K562 (cell line): ENCODE measurements around the gene ANO10. TPM values are rescaled to one million over a fixed set of nuclear protein-coding genes. Genes with fewer than 3 reads are reported as not detected.

Experiments used
- ATAC-seq: fragments of 200-7000 bp; cut with Tn5 transposase; 3 replicates; pipeline ENCODE4 v1.9.1; 2020; ENCODE audit warnings: moderate library complexity
- BruUV-seq: library from RNA; stranded (reverse); fragments of 400-500 nt; replicated peaks from 2 replicates; lab custom pipeline; 2021; lab: Mats Ljungman, UMichigan
- CTCF ChIA-PET: fragments of 300-600 bp; formaldehyde crosslinking; extraction: SDS; loops from one replicate; lab custom pipeline; 2021; ENCODE audit warnings: low intra/inter-chr PET ratio; lab: Yijun Ruan, JAX
- POLR2A ChIA-PET: fragments of 300-600, 350-650 bp; sonication (Branson Sonifier 250); formaldehyde crosslinking; extraction: SDS; loops from one replicate; lab custom pipeline; 2021; ENCODE audit warnings: antibody characterized with exemption, inconsistent platforms; lab: Yijun Ruan, JAX
- DNase-seq, 4 experiments: peaks; one replicate each; pipeline versions ENCODE4 v3.0.0 to v3.0.0-alpha.2; 2011 to 2018; ENCODE audit warnings: low spot score in 3 of 4, mixed read lengths in 3 of 4; ENCODE audit errors: extremely low read depth in 1 of 4
- FAIRE-seq: peaks from 2 replicates; lab custom pipeline; 2011; peaks lifted over from hg19 to GRCh38; lab: Jason Lieb, UNC
- H2AFZ ChIP-seq: 2 replicates; pipeline ENCODE4 v1.6.0; 2011; ENCODE audit warnings: low read depth, low read length, control low read depth, inconsistent platforms
- H3K27ac ChIP-seq: fragments of 200-600 bp; 3 replicates; pipeline ENCODE4 v1.8.0; 2011; ENCODE audit warnings: low read depth, mild to moderate bottlenecking, control low read depth, inconsistent platforms, low read length, moderate library complexity, mixed read lengths; ENCODE audit errors: extremely low read depth
- H3K27me3 ChIP-seq, 2 experiments: fragments of 300-600 bp in 1 of 2; 2 replicates in 1 of 2; 3 replicates in 1 of 2; pipeline versions ENCODE4 v1.6.0 to v1.8.0; 2011; ENCODE audit warnings: inconsistent platforms in 2 of 2, low read length in 2 of 2, mild to moderate bottlenecking in 1 of 2, mixed read lengths in 1 of 2, moderate library complexity in 1 of 2; ENCODE audit not compliant: control insufficient read depth in 2 of 2, insufficient read depth in 2 of 2
- H3K36me3 ChIP-seq: fragments of 300-600 bp; 3 replicates; pipeline ENCODE4 v1.8.0; 2011; ENCODE audit warnings: mild to moderate bottlenecking, low read length, inconsistent platforms; ENCODE audit not compliant: control insufficient read depth, insufficient read depth
- H3K4me1 ChIP-seq, 2 experiments: fragments of 200-600 bp in 1 of 2; replicated peaks in 1 of 2; 2 replicates in 1 of 2; 3 replicates in 1 of 2; pipeline versions ENCODE4 v1.5.1 to v1.8.0; 2011; ENCODE audit warnings: inconsistent platforms in 2 of 2, low read length in 2 of 2, mild to moderate bottlenecking in 1 of 2, mixed read lengths in 1 of 2, moderate library complexity in 1 of 2; ENCODE audit not compliant: control insufficient read depth in 2 of 2, insufficient read depth in 2 of 2
- H3K4me2 ChIP-seq: 2 replicates; pipeline ENCODE4 v1.6.1; 2011; ENCODE audit warnings: low read length, control low read depth, inconsistent platforms, mixed read lengths; ENCODE audit not compliant: insufficient read depth
- H3K4me3 ChIP-seq: fragments of 200-600 bp; sonication (generic), shearing (Covaris generic); 2 replicates; pipeline ENCODE4 v1.5.1; 2016; ENCODE audit warnings: control low read depth, inconsistent platforms
- H3K79me2 ChIP-seq: fragments of 200-600 bp; 3 replicates; pipeline ENCODE4 v1.8.0; 2011; ENCODE audit warnings: low read length, inconsistent platforms; ENCODE audit not compliant: control insufficient read depth, insufficient read depth
- H3K9ac ChIP-seq, 2 experiments: 2 replicates each; pipeline versions ENCODE4 v1.6.0 to v1.6.1; 2011; ENCODE audit warnings: low read depth in 2 of 2, low read length in 2 of 2, control low read depth in 1 of 2, inconsistent platforms in 1 of 2, mild to moderate bottlenecking in 1 of 2, mixed read lengths in 1 of 2; ENCODE audit not compliant: insufficient read depth in 1 of 2
- H3K9me1 ChIP-seq: one replicate; pipeline ENCODE4 v1.6.0; 2011; ENCODE audit warnings: inconsistent platforms, mild to moderate bottlenecking, low read length, moderate library complexity; ENCODE audit not compliant: control insufficient read depth, insufficient read depth
- H3K9me3 ChIP-seq: replicated peaks from 2 replicates; pipeline ENCODE4 v1.5.1; 2011; ENCODE audit warnings: low read depth, low read length, inconsistent platforms; ENCODE audit not compliant: control insufficient read depth, insufficient read depth
- H4K20me1 ChIP-seq: replicated peaks from 2 replicates; pipeline ENCODE4 v1.6.1; 2011; ENCODE audit warnings: low read length, inconsistent platforms, mixed read lengths; ENCODE audit not compliant: control insufficient read depth, insufficient read depth
- CBFA2T2 ChIP-seq: fragments of 450-650 bp; conservative IDR thresholded peaks from 2 replicates; pipeline ENCODE4 v1.6.1; 2017; ENCODE audit warnings: mild to moderate bottlenecking
- CREM ChIP-seq: IDR thresholded peaks from 2 replicates; pipeline ENCODE4 v1.6.1; 2014; ENCODE audit warnings: antibody characterized with exemption, low read depth
- DPF2 ChIP-seq: fragments of 450-650 bp; IDR thresholded peaks from 2 replicates; pipeline ENCODE4 v1.6.1; 2016
- EP300 ChIP-seq: IDR thresholded peaks from 2 replicates; pipeline ENCODE4 v1.6.1; 2012; ENCODE audit warnings: low read length, improper control_type of control experiment
- FOSL1 ChIP-seq: fragments of 200-800 bp; sonication (Bioruptor generic); conservative IDR thresholded peaks from 2 replicates; pipeline ENCODE4 v1.6.1; 2016; ENCODE audit warnings: missing genetic modification characterization, missing compliant biosample characterization
- FOXJ2 ChIP-seq: fragments of 200-800 bp; sonication (Bioruptor generic); IDR thresholded peaks from 2 replicates; pipeline ENCODE4 v1.6.1; 2016; ENCODE audit warnings: missing genetic modification characterization, missing compliant biosample characterization
- HNRNPK ChIP-seq: fragments of 200-400 bp; formaldehyde crosslinking; IDR thresholded peaks from one replicate; pipeline ENCODE4 v1.6.1; 2018; ENCODE audit warnings: mild to moderate bottlenecking, low read depth, low read length; ENCODE audit not compliant: poor library complexity, severe bottlenecking
- MEF2D ChIP-seq: conservative IDR thresholded peaks from 2 replicates; pipeline ENCODE4 v1.6.1; 2016; ENCODE audit warnings: low read depth, missing genetic modification characterization, missing compliant biosample characterization
- MYNN ChIP-seq, 2 experiments: sonication (generic); formaldehyde crosslinking in 1 of 2; IDR thresholded peaks; 2 replicates each; pipeline versions ENCODE4 v1.5.0 to v1.6.1; 2016 to 2020; ENCODE audit warnings: antibody characterized with exemption in 1 of 2, missing genetic modification reagents in 1 of 2
- NCOA4 ChIP-seq: fragments of 450-650 bp; IDR thresholded peaks from 2 replicates; pipeline ENCODE4 v1.6.1; 2018; ENCODE audit warnings: mild to moderate bottlenecking; ENCODE audit not compliant: partially characterized antibody
- SMAD3 ChIP-seq: fragments of 450-650 bp; formaldehyde crosslinking; conservative IDR thresholded peaks from 2 replicates; pipeline ENCODE4 v1.4.0; 2020; ENCODE audit warnings: mild to moderate bottlenecking
- SMAD4 ChIP-seq: fragments of 250-450 bp; sonication (Bioruptor Pico); conservative IDR thresholded peaks from 2 replicates; pipeline ENCODE4 v1.8.0; 2021; ENCODE audit warnings: inconsistent platforms, mild to moderate bottlenecking, moderate library complexity
- SMARCC2 ChIP-seq: fragments of 450-650 bp; IDR thresholded peaks from 2 replicates; pipeline ENCODE4 v1.6.1; 2017; ENCODE audit warnings: antibody characterized with exemption, moderate library complexity, mild to moderate bottlenecking, low read depth
- SP1 ChIP-seq: sonication (generic); formaldehyde crosslinking; IDR thresholded peaks from 2 replicates; pipeline ENCODE4 v1.8.1; 2022; ENCODE audit warnings: mild to moderate bottlenecking, missing genetic modification reagents
- TAL1 ChIP-seq: fragments of 450-650 bp; IDR thresholded peaks from 2 replicates; pipeline ENCODE4 v1.6.1; 2016; ENCODE audit warnings: mild to moderate bottlenecking
- TCF3 ChIP-seq: sonication (generic); formaldehyde crosslinking; IDR thresholded peaks from 2 replicates; pipeline ENCODE4 v1.4.0; 2020; ENCODE audit warnings: mild to moderate bottlenecking, missing genetic modification reagents
- ZNF316 ChIP-seq: fragments of 450-650 bp; IDR thresholded peaks from 2 replicates; pipeline ENCODE4 v1.6.1; 2016
- ZNF584 ChIP-seq: fragments of 200-800 bp; sonication (Bioruptor generic); IDR thresholded peaks from 2 replicates; pipeline ENCODE4 v1.6.1; 2016; ENCODE audit warnings: low read depth, mild to moderate bottlenecking, missing genetic modification characterization, missing compliant biosample characterization
- WGBS: fragments of 100-300 bp; shearing (Covaris generic); methylation state at CpG from one replicate; pipeline ENCODE4 v1.1.6; 2016; ENCODE audit warnings: low coverage, mixed read lengths; ENCODE audit not compliant: insufficient coverage; ENCODE audit errors: missing lambda C conversion rate; 5-methylcytosine and 5-hydroxymethylcytosine counted together
- in situ Hi-C: fragments of 300-500 bp; cut with MboI; formaldehyde crosslinking; loops from 4 replicates; pipeline ENCODE4 v1.15.0; 2018; ENCODE audit warnings: inconsistent platforms, mixed read lengths
- intact Hi-C: fragments of 100-400 bp; cut with micrococcal nuclease; formaldehyde crosslinking; loops from 2 replicates; pipeline ENCODE4 v1.14.2; 2022
- polyA plus RNA-seq, 8 experiments: library from polyadenylated mRNA; depleted of rRNA in 4 of 8; stranded (reverse) in 5 of 8; unstranded in 3 of 8; fragments of >200 nt; fragmentation: Nextera tagmentation in 2 of 8; fragmentation: Illumina TruSeq in 1 of 8; extraction: Ambion mirVana in 2 of 8; extraction: Trizol in 1 of 8; gene quantifications; 2 replicates each; pipeline versions ENCODE4 v1.2.1 to v1.2.3, GENCODE V29; 2011 to 2014; ENCODE audit warnings: inconsistent platforms in 1 of 8, missing spikeins in 1 of 8
- total RNA-seq, 7 experiments: library from RNA; depleted of rRNA in 6 of 7; stranded (reverse); fragments of >200 nt in 6 of 7; fragmentation: Illumina TruSeq in 2 of 7; extraction: Trizol in 2 of 7; gene quantifications; 2 replicates each; pipeline versions ENCODE4 v1.2.1 to v1.2.3, GENCODE V29; 2011 to 2021; ENCODE audit warnings: low replicate concordance in 1 of 7
- TF ChIP-seq, protein P1 (sequence below): IDR thresholded peaks from 3 replicates; pipeline ENCODE4 v1.6.1; 2011; ENCODE audit warnings: borderline replicate concordance, mild to moderate bottlenecking; ENCODE audit not compliant: insufficient read length, insufficient read depth
- TF ChIP-seq, protein P2 (sequence below): sonication (generic); IDR thresholded peaks from 2 replicates; pipeline ENCODE4 v1.6.1; 2016

ANO10 gene
- total and polyA plus RNA-seq, 9 of the 15 experiments (the other 6 are each of a cell fraction or from before 2014, with no cell fraction given): 6.4 to 46.0 (median 32.3) TPM

DNA sequence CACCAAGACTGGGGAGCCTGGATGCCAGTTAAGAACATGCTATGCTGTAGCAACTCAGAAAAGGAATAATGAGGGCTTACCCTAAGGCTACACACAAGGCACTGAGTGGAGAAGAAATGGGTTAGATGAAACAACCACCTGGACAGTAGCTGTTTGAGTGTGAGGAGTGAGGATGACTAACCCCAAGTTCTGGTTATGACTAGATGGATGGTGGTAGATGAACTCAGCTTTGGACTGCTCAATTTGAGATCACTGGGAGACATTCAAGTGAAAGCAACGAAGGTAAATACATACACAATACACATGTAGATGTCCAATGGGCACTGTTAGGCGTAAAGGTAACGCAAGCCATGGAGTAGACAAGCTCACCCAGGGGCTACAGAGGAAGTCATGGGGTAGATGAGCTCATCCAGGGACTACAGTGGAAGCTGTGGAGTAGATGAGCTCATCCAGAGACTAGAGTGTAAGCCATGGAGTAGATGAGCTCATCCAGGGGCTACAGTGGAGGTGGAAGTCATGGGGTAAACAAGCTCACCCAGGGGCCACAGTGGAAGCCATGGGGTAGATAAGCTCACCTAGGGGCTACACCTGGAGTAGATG lies 98.3 kb downstream of the ANO10 start (continued):
- TF ChIP-seq, protein P1, sequence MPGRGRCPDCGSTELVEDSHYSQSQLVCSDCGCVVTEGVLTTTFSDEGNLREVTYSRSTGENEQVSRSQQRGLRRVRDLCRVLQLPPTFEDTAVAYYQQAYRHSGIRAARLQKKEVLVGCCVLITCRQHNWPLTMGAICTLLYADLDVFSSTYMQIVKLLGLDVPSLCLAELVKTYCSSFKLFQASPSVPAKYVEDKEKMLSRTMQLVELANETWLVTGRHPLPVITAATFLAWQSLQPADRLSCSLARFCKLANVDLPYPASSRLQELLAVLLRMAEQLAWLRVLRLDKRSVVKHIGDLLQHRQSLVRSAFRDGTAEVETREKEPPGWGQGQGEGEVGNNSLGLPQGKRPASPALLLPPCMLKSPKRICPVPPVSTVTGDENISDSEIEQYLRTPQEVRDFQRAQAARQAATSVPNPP: no peak
- no peak for TF ChIP-seq SP1 (CRISPR knock-in tag)
- no peak for TF ChIP-seq NCOA4
- peak; percentile 75; the same call in 1 of the 2 replicates for TF ChIP-seq FOXJ2 (tag)
- TF ChIP-seq MEF2D (tag): 0 out of 2 replicates have a peak, but pooled peaks have one; percentile 19

DNA sequence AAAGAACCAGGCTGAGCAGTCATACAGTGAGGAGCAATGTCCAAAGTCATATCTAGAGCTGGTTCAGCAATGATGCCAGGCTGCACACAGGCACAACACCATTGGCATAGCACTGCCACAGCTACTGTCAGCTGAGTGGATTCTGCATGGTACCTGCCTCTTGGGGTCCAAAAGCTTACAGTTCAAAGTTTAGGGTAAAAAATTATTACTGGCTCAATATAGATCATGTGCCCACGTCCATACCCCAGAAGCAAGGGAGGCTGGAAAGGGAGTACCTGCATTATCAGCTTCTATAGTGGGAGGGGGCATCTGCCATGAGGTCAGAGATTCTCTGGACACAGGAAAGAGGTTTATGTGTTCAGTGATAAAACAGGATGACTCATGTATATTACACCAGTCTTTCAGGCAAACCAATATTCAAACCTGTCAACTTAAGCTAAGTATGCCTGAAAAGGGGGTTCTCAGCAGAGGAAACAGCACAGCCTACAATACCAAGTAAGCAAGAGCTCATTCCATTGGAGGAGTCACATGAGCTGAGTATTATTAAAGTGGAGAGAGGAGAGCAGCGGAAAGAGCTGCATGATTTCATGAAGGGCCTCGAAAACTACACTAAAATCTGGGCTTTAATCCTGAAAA lies 99.0 kb downstream of the ANO10 start:
- no peaks in the 10 kb centered on the region for H3K27me3 ChIP-seq
- ATAC-seq: peak; percentile 92
- peak overlapping the region; percentile 54 for H3K4me2 ChIP-seq
- peak overlapping the region; percentile 84 for H3K27ac ChIP-seq
- peaks cover 3% of the 10 kb centered on the region for H3K9me1 ChIP-seq
- no peak overlapping the region for H3K4me3 ChIP-seq
- in situ Hi-C loops: no loop called here
- POLR2A ChIA-PET: interaction anchor here (0.5 to 3.8 kb wide), 6 partner anchors 9 to 911 kb away, joined by 3 to 14 read pairs (median 4); no protein-coding TSS in a partner anchor
- FAIRE-seq: peak; percentile 73
- CTCF ChIA-PET: no interaction called here
- BruUV-seq: no TSS peak
- no peaks in the 10 kb centered on the region for H4K20me1 ChIP-seq
- H3K4me1 ChIP-seq: peaks cover 10 to 22% of the 10 kb centered on the region in 2 experiments
- 0 out of 2 replicates have a peak overlapping the region, but pooled peaks have one; percentile 10 for H2AFZ ChIP-seq
- H3K9ac ChIP-seq: peak overlapping the region in 1 of 2 experiments; percentile 56; a peak in 2 of 4 replicates
- H3K36me3 ChIP-seq: peaks cover 10% of the 10 kb centered on the region; the same call in 1 of the 3 replicates
- no peaks in the 10 kb centered on the region for H3K79me2 ChIP-seq
- intact Hi-C loops: no loop called here
- peak; percentile 28 to 80 (median 58) for DNase-seq
- peaks cover 4% of the 10 kb centered on the region; the same call in 1 of the 2 replicates for H3K9me3 ChIP-seq
- WGBS: 11% methylated on average over 3 of the region's 3 CpGs
- TF ChIP-seq EP300: peak; percentile 73; the same call in 1 of the 2 replicates
- TF ChIP-seq HNRNPK: no peak
- peak; percentile 88 for TF ChIP-seq CREM
- peak; percentile 56; the same call in 1 of the 2 replicates for TF ChIP-seq SMAD4 (CRISPR knock-in tag)
- TF ChIP-seq ZNF316: peak; percentile 91
- peak; percentile 25; the same call in 1 of the 2 replicates for TF ChIP-seq CBFA2T2
- peak; percentile 24; the same call in 1 of the 2 replicates for TF ChIP-seq TAL1
- TF ChIP-seq SMAD3 (CRISPR knock-in tag): no peak
- TF ChIP-seq TCF3 (CRISPR knock-in tag): peak; percentile 52
- TF ChIP-seq, protein P2, sequence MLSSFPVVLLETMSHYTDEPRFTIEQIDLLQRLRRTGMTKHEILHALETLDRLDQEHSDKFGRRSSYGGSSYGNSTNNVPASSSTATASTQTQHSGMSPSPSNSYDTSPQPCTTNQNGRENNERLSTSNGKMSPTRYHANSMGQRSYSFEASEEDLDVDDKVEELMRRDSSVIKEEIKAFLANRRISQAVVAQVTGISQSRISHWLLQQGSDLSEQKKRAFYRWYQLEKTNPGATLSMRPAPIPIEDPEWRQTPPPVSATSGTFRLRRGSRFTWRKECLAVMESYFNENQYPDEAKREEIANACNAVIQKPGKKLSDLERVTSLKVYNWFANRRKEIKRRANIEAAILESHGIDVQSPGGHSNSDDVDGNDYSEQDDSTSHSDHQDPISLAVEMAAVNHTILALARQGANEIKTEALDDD: peak; percentile 74
- 0 out of 2 replicates have a peak, but pooled peaks have one; percentile 18 for TF ChIP-seq MYNN (IDR thresholded peaks at IDR 0.05)
- no peak for TF ChIP-seq MYNN (CRISPR knock-in tag; IDR thresholded peaks at IDR 0.05)
- peak; percentile 62; the same call in 1 of the 2 replicates for TF ChIP-seq SMARCC2
- peak; percentile 94 for TF ChIP-seq ZNF584 (CRISPR knock-in tag)
- peak; percentile 92 for TF ChIP-seq DPF2
- TF ChIP-seq FOSL1 (tag): peak; percentile 93
